GM18870 (cell line): ENCODE data around the gene FNDC10.

ENCODE experiments used
- ATAC-seq: cut with Tn5 transposase; IDR thresholded peaks from one replicate; pipeline ENCODE4 v1.9.1; 2021; ENCODE audit warnings: moderate library complexity; ENCODE audit not compliant: unreplicated experiment

FNDC10 gene

GRCh38 chr1:1550087-1550486 is 49.8 kb downstream of the FNDC10 start:
- no peak for ATAC-seq

GRCh38 chr1:1548591-1548990 is 51.3 kb downstream of the FNDC10 start:
- ATAC-seq: no peak
